T-helper 1 cell treated with Interleukin-12 subunit alpha and Interleukin-12 subunit beta and Interleukin-4 antibody, amounts not matched to agents 30 μg/mL and 1 μg/mL, for 36 hours (primary cell): Measurements from ENCODE around the gene UBE2E2.

Source experiments
- H3K27ac Mint-ChIP-seq: one replicate; pipeline ENCODE4 v1.8.0; 2021; ENCODE audit warnings: mild to moderate bottlenecking, mixed read lengths
- H3K27me3 Mint-ChIP-seq: one replicate; pipeline ENCODE4 v1.8.0; 2021; ENCODE audit warnings: low read depth, mixed read lengths
- H3K36me3 Mint-ChIP-seq: one replicate; pipeline ENCODE4 v1.8.0; 2021; ENCODE audit warnings: low read depth, mixed read lengths
- H3K4me1 Mint-ChIP-seq: one replicate; pipeline ENCODE4 v1.8.0; 2021; ENCODE audit warnings: low read depth, mixed read lengths
- H3K4me3 Mint-ChIP-seq: one replicate; pipeline ENCODE4 v1.8.0; 2021; ENCODE audit warnings: mild to moderate bottlenecking, moderate library complexity, mixed read lengths
- H3K9me3 Mint-ChIP-seq: one replicate; pipeline ENCODE4 v1.8.0; 2021; ENCODE audit warnings: mixed read lengths

The UBE2E2 gene

GRCh38 chr3:23580096-23580713, 377.1 kb downstream of the UBE2E2 start:
- no peaks in the 10 kb centered on the region for H3K9me3 Mint-ChIP-seq
- H3K4me1 Mint-ChIP-seq: no peaks in the 10 kb centered on the region
- H3K27ac Mint-ChIP-seq: no peak overlapping the region
- no peaks in the 10 kb centered on the region for H3K27me3 Mint-ChIP-seq
- no peaks in the 10 kb centered on the region for H3K36me3 Mint-ChIP-seq
- no peak overlapping the region for H3K4me3 Mint-ChIP-seq

- H3K27me3 Mint-ChIP-seq: no peaks in the 10 kb centered on the region
- H3K4me1 Mint-ChIP-seq: no peaks in the 10 kb centered on the region
- no peaks in the 10 kb centered on the region for H3K36me3 Mint-ChIP-seq
- H3K4me3 Mint-ChIP-seq: no peak overlapping the region
- H3K27ac Mint-ChIP-seq: no peak overlapping the region
- no peaks in the 10 kb centered on the region for H3K9me3 Mint-ChIP-seq
Observed at GRCh38 chr3:23583980-23584740, 381.0 kb downstream of the UBE2E2 start.

DNA sequence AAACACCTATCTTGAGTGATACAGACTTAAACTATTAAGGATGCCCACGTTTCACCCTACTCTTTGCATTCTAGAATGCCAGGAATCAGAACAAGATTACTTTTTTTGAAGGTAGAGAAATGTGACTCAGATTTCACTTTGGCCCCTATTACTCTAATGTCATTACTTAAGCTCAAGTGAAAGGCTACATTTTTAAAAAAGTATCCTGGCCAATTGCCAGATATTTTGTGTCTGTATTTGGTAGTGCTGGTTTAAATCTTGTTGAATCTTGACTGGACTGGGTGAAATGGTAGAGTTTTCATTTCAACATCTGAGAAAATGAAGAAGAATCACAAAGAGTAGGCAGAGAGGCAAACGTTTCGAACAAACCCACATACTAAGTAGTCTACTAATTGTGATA, 384.4 kb downstream of the UBE2E2 start:
- no peaks in the 10 kb centered on the region for H3K36me3 Mint-ChIP-seq
- no peaks in the 10 kb centered on the region for H3K4me1 Mint-ChIP-seq
- H3K4me3 Mint-ChIP-seq: no peak overlapping the region
- H3K9me3 Mint-ChIP-seq: no peaks in the 10 kb centered on the region
- H3K27ac Mint-ChIP-seq: no peak overlapping the region
- H3K27me3 Mint-ChIP-seq: no peaks in the 10 kb centered on the region

DNA sequence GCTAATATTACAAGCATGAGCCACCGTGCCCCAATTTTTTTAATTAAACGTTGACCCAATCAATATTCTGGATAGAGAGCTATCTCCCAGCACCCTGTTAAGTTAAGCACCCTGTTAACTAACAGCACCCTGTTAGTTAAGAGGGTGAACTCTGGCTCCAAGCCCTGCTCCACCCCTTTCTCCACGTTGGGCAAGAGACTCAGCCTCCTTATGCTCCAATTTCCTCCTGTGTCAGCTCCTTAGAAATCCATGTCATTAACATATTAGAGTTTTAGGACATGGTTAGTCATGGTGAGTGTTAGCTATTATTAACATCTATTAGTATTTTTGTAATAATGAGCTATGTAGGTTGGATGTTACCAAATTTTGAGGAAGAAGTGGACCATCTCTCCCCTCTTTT, 385.4 kb downstream of the UBE2E2 start:
- Mint-ChIP-seq H3K27ac (no peak overlapping the region), H3K4me3 (no peak overlapping the region), H3K36me3 (no peaks in the 10 kb centered on the region), H3K27me3 (no peaks in the 10 kb centered on the region), H3K4me1 (no peaks in the 10 kb centered on the region), H3K9me3 (no peaks in the 10 kb centered on the region)

DNA sequence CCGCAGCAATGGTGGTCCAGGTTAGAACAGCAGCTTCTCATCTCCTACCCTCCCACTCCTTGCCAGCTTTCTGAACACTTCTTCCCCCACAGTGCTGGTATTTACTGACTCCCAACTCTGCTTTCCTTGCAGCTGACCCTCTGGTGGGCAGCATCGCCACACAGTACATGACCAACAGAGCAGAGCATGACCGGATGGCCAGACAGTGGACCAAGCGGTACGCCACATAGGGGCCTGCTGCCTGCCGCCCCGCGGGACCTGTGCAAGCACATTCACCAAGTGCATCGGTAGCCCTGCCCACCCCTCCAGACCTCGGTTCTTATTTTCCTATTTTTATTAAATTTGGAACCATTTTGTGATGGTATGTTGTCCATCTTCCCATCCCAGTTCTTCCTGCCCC, 386.5 kb downstream of the UBE2E2 start:
- Mint-ChIP-seq H3K4me1 (no peaks in the 10 kb centered on the region), H3K4me3 (no peak overlapping the region), H3K27ac (no peak overlapping the region), H3K27me3 (no peaks in the 10 kb centered on the region), H3K36me3 (no peaks in the 10 kb centered on the region), H3K9me3 (no peaks in the 10 kb centered on the region)

DNA sequence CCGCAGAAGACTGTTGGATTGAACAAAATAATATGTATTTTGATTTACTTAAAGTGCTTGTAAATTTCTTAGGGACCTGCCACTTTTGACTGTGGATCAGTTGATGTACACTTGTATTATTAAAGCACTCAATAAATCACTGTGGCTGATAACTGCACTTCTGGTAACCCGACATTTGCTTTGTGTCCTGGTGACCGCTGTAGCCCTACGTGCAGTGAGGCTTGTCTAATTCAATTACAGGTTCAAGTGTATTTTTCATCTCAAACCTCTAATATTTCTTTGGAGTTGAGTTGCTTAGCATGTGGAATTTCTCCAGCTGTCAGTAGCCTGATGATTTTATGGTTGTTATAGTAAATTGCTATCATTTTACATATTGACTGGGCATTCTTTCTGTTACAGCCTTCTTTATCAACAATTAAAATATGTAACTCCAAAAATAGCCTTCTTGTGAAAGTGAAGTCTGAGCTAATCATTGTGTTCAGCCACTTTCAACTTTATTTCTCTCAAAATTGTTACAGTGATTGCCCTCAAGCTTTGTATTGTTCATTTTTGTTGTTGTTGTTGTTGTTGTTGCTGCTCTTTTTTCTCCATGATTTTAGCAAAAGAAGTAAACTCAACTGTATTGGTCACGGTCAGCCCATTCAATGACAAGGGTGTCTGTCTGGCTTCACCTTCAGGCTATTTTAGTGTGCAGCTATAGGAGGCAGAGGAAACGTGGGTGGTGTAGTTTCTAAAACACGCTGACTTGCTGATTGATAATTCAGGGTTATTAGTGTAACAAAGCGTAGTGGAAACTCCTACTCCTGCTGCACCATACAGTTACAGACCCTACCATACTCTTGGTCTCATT, 387.5 kb downstream of the UBE2E2 start:
- no peaks in the 10 kb centered on the region for H3K9me3 Mint-ChIP-seq
- no peaks in the 10 kb centered on the region for H3K4me1 Mint-ChIP-seq
- H3K27me3 Mint-ChIP-seq: no peaks in the 10 kb centered on the region
- no peak overlapping the region for H3K4me3 Mint-ChIP-seq
- H3K36me3 Mint-ChIP-seq: no peaks in the 10 kb centered on the region
- H3K27ac Mint-ChIP-seq: no peak overlapping the region

GRCh38 chr3:23591374-23591773, 388.2 kb downstream of the UBE2E2 start:
- Mint-ChIP-seq H3K27ac (no peak overlapping the region), H3K36me3 (no peaks in the 10 kb centered on the region), H3K27me3 (no peaks in the 10 kb centered on the region), H3K4me3 (no peak overlapping the region), H3K4me1 (no peaks in the 10 kb centered on the region), H3K9me3 (no peaks in the 10 kb centered on the region)

DNA sequence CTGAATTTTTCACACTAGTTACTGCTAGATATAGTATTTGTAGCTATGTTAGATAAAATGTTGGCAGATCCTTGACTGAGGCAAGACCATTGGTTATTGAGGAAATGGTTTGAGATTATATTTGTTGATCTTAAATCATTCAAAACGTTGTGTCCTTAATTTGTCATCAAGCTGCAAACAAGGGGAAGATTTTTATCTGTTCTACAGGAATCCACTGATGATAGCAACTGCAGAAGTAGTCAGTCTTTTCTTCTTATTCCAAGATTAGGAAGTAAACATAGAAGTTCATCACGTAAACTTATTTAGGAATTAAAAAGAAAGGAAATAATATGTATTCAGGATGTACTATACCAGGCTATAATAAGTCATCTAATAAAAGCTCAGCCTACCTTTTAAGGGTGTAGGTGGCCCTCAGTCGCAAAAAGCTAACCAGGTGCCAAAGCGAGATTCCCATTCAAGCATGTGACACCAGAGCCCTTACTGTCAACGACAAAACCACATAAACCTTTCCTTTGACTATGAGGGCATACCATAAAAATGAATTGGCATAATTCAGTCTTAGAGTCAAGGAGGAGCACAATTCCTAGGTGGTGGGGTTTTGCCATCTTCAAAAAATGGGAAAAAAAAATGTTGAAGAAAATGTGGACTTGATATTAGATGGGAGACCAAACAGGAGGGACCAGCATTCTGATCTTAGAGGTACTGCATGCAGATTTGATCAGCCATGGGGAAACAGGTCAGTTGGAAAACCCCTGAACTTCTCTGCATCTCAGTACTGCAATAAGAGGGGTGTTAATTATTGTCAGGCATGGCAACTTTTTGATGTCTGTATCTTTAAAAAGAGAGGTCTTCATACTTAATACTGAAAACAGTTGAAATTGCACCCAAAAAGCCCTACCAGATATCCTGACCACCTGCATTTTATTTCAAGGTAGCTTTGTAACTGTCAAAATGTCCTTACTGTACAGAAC, 390.1 kb downstream of the UBE2E2 start:
- Mint-ChIP-seq H3K4me1 (no peaks in the 10 kb centered on the region), H3K9me3 (no peaks in the 10 kb centered on the region), H3K36me3 (no peaks in the 10 kb centered on the region), H3K4me3 (no peak overlapping the region), H3K27ac (no peak overlapping the region), H3K27me3 (no peaks in the 10 kb centered on the region)

GRCh38 chr3:23594066-23594465, 390.9 kb downstream of the UBE2E2 start:
- H3K4me1 Mint-ChIP-seq: no peaks in the 10 kb centered on the region
- H3K27me3 Mint-ChIP-seq: no peaks in the 10 kb centered on the region
- no peak overlapping the region for H3K27ac Mint-ChIP-seq
- H3K4me3 Mint-ChIP-seq: no peak overlapping the region
- H3K36me3 Mint-ChIP-seq: no peaks in the 10 kb centered on the region
- H3K9me3 Mint-ChIP-seq: no peaks in the 10 kb centered on the region

DNA sequence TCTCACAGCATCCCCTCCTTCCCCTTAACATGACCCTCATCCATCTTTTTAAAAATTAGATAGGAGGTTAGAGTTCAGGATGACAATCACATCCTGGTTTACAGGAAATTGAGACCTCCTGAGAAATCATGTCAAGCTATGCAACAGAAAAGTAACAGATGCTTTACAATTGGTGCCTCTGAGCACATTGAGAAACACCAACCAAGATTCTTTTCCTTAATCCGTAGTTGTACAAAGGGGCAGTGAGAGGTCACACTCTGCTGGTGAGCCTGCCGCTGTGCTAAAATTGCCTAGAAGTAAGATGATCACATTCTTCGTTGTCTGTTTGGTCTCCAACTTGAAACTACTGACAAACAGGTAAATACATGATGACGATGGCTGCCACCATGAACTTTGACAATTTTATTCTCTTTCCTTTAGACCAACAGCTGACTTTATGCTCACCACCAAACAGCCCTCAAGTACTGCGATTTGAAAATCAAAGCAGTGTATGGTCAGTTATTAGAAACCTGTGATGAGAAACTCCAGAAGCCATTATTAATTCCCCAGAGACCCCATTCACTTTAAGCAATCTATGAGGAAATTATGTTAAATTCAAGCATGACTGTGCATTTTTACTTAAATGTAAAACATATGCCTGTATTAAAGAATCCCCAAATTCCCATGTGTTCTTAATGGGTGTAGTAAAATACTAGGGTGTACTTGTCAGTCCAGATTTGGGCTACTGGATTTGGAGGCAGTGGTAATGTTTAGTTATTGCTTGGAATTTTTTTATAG, 392.0 kb downstream of the UBE2E2 start:
- no peaks in the 10 kb centered on the region for H3K27me3 Mint-ChIP-seq
- H3K27ac Mint-ChIP-seq: no peak overlapping the region
- H3K4me1 Mint-ChIP-seq: no peaks in the 10 kb centered on the region
- H3K36me3 Mint-ChIP-seq: no peaks in the 10 kb centered on the region
- H3K9me3 Mint-ChIP-seq: no peaks in the 10 kb centered on the region
- H3K4me3 Mint-ChIP-seq: no peak overlapping the region

GRCh38 chr3:23595851-23596250, 392.7 kb downstream of the UBE2E2 start:
- H3K27me3 Mint-ChIP-seq: no peaks in the 10 kb centered on the region
- H3K4me3 Mint-ChIP-seq: no peak overlapping the region
- no peaks in the 10 kb centered on the region for H3K4me1 Mint-ChIP-seq
- no peaks in the 10 kb centered on the region for H3K9me3 Mint-ChIP-seq
- no peaks in the 10 kb centered on the region for H3K36me3 Mint-ChIP-seq
- H3K27ac Mint-ChIP-seq: no peak overlapping the region

DNA sequence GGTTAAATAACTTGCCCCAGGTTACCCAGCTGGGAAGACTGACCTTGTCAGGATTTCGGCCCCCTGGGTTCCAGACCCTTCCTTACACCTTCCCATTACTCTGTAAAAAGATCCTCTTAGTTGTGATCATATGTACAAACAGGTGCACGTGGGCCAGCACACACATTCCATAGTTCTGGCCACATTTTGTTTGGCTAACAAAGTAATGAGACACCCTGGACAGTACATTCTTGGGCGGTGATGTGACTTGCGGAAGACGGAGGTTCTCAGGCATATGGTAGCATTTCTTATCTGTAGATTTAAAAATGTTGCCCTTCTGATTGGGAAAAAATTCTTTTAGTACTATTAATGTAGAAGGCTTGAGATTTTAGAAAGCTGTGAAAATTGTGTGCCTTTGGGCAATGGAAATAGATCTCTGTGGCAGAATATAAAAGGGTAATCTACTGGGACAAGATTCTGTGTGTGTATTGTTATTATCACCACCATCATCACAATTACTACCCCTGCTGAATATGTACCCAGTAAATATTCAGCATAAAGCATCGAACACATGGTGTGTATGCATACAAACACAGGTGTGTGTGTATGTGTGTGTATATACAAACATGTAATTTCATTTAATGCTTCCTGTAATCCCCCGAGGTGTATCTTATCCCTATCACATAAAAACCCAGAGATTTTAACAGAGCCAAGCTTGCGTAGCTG, 397.2 kb downstream of the UBE2E2 start:
- no peak overlapping the region for H3K27ac Mint-ChIP-seq
- H3K27me3 Mint-ChIP-seq: no peaks in the 10 kb centered on the region
- H3K4me1 Mint-ChIP-seq: no peaks in the 10 kb centered on the region
- no peaks in the 10 kb centered on the region for H3K36me3 Mint-ChIP-seq
- H3K9me3 Mint-ChIP-seq: no peaks in the 10 kb centered on the region
- H3K4me3 Mint-ChIP-seq: no peak overlapping the region
